ENCODE data around the gene GRPEL2.

DNA sequence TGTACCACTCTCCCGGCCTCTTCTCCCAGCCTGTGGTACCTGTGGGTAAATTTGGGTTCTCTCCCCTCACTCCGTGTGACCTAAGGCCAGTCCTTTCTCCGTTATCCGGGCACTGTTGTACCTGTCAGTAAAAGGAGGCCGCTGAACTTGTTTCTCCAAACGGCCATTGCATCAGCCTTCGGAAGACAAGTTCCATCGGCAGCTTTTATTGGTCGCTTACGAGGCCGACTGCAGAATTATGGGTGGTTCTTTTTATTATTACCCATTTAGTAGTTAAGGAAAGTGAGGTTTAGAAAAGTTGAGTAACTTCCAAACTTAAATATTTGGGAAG, 558 bp downstream of the GRPEL2 start:
- TF ChIP-seq CTCF (IDR thresholded peaks at IDR 0.05; ENCODE audit: low read depth, low read length): no peak
- TF ChIP-seq EZH2phosphoT487 (IDR thresholded peaks at IDR 0.05; ENCODE audit: low read depth): no peak

All from OCI-LY3 (cell line).